Adipocyte (in vitro differentiated cells): ENCODE results near the gene ARHGDIA.

Experiments used
- DNase-seq: peaks from one replicate; pipeline ENCODE4 v3.0.0-alpha.2; 2015; ENCODE audit warnings: low read depth
- H3K27me3 ChIP-seq: replicated peaks from 2 replicates; pipeline ENCODE4 v1.7.0; 2013; ENCODE audit warnings: mild to moderate bottlenecking, low read length, moderate library complexity; ENCODE audit not compliant: control insufficient read depth, insufficient read depth
- H3K36me3 ChIP-seq: 2 replicates; pipeline ENCODE4 v1.7.0; 2013; ENCODE audit warnings: low read length, mild to moderate bottlenecking, moderate library complexity; ENCODE audit not compliant: control insufficient read depth, insufficient read depth, severe bottlenecking
- H3K4me1 ChIP-seq: 2 replicates; pipeline ENCODE4 v1.7.0; 2013; ENCODE audit warnings: mild to moderate bottlenecking, low read length, moderate library complexity; ENCODE audit not compliant: control insufficient read depth, insufficient read depth
- H3K4me3 ChIP-seq: 2 replicates; pipeline ENCODE4 v1.7.0; 2013; ENCODE audit warnings: mild to moderate bottlenecking, low read length, moderate library complexity
- H3K9ac ChIP-seq: 2 replicates; pipeline ENCODE4 v1.7.0; 2013; ENCODE audit warnings: mild to moderate bottlenecking, low read length, moderate library complexity
- H3K9me3 ChIP-seq: 2 replicates; pipeline ENCODE4 v1.7.0; 2013; ENCODE audit warnings: mild to moderate bottlenecking, low read length, moderate library complexity; ENCODE audit not compliant: control insufficient read depth

ARHGDIA gene

GRCh38 chr17:81903896-81904599 lies 32.9 kb upstream of the ARHGDIA start:
- DNase-seq, result no peak
- no peak overlapping the region for H3K4me3 ChIP-seq
- H3K36me3 ChIP-seq, result peaks cover 54% of the 10 kb centered on the region

GRCh38 chr17:81903415-81903831 lies 32.3 kb upstream of the ARHGDIA start:
- H3K9me3 ChIP-seq, result no peaks in the 10 kb centered on the region
- peaks cover 53% of the 10 kb centered on the region for H3K36me3 ChIP-seq
- H3K27me3 ChIP-seq, result no peaks in the 10 kb centered on the region
- H3K9ac ChIP-seq, result no peak overlapping the region
- H3K4me1 ChIP-seq, result peaks cover 3% of the 10 kb centered on the region
- no peak for DNase-seq
- no peak overlapping the region for H3K4me3 ChIP-seq

More at GRCh38 chr17:81903896-81904599, 32.9 kb upstream of the ARHGDIA start:
- no peaks in the 10 kb centered on the region for H3K27me3 ChIP-seq
- no peak overlapping the region for H3K9ac ChIP-seq
- peaks cover under 1% of the 10 kb centered on the region for H3K4me1 ChIP-seq
- H3K9me3 ChIP-seq, result no peaks in the 10 kb centered on the region

- no peaks in the 10 kb centered on the region for H3K9me3 ChIP-seq
- DNase-seq, result no peak
- H3K36me3 ChIP-seq, result peaks cover 55% of the 10 kb centered on the region
- peaks cover 8% of the 10 kb centered on the region for H3K4me1 ChIP-seq
- no peaks in the 10 kb centered on the region for H3K27me3 ChIP-seq
- H3K9ac ChIP-seq, result peak overlapping the region; percentile 49
- no peak overlapping the region for H3K4me3 ChIP-seq
Observed at GRCh38 chr17:81902653-81903414, 31.7 kb upstream of the ARHGDIA start.

GRCh38 chr17:81902023-81902652 lies 31.0 kb upstream of the ARHGDIA start, which contains the start of gene NPB:
Gene NPB, plus strand, starts transcription at chr17:81902238. Its CDS starts 40 bp downstream, at chr17:81902278.
- no peaks in the 10 kb centered on the region for H3K27me3 ChIP-seq
- H3K4me3 ChIP-seq, result no peak within 1 kb of the TSS
- H3K9ac ChIP-seq, result peak within 1 kb of the TSS; percentile 49
- H3K9me3 ChIP-seq, result no peaks in the 10 kb centered on the region
- DNase-seq, result peak; percentile 47
- peaks cover 54% of the 10 kb centered on the region for H3K36me3 ChIP-seq
- H3K4me1 ChIP-seq, result peaks cover 8% of the 10 kb centered on the region

GRCh38 chr17:81901167-81902022 lies 30.3 kb upstream of the ARHGDIA start:
- Histone ChIP-seq H3K9ac (no peak overlapping the region), H3K9me3 (no peaks in the 10 kb centered on the region), H3K27me3 (no peaks in the 10 kb centered on the region), H3K4me3 (no peak overlapping the region), H3K4me1 (peaks cover 8% of the 10 kb centered on the region), H3K36me3 (peaks cover 47% of the 10 kb centered on the region)
- DNase-seq, result no peak

- Histone ChIP-seq H3K9ac (no peak overlapping the region), H3K4me3 (no peak overlapping the region), H3K4me1 (peaks cover 8% of the 10 kb centered on the region), H3K9me3 (no peaks in the 10 kb centered on the region), H3K27me3 (no peaks in the 10 kb centered on the region), H3K36me3 (peaks cover 40% of the 10 kb centered on the region)
- no peak for DNase-seq
Observed at GRCh38 chr17:81900181-81900820, 29.2 kb upstream of the ARHGDIA start.

GRCh38 chr17:81899514-81900166 lies 28.5 kb upstream of the ARHGDIA start:
- no peak for DNase-seq
- peaks cover 8% of the 10 kb centered on the region for H3K4me1 ChIP-seq
- H3K9me3 ChIP-seq, result no peaks in the 10 kb centered on the region
- no peak overlapping the region for H3K9ac ChIP-seq
- no peak overlapping the region for H3K4me3 ChIP-seq
- H3K27me3 ChIP-seq, result no peaks in the 10 kb centered on the region
- H3K36me3 ChIP-seq, result peaks cover 40% of the 10 kb centered on the region

GRCh38 chr17:81898885-81899284 lies 27.7 kb upstream of the ARHGDIA start:
- Histone ChIP-seq H3K4me3 (no peak overlapping the region), H3K4me1 (peaks cover 8% of the 10 kb centered on the region), H3K36me3 (peaks cover 32% of the 10 kb centered on the region), H3K9me3 (no peaks in the 10 kb centered on the region), H3K27me3 (no peaks in the 10 kb centered on the region), H3K9ac (no peak overlapping the region)
- no peak for DNase-seq

- H3K9me3 ChIP-seq, result no peaks in the 10 kb centered on the region
- no peaks in the 10 kb centered on the region for H3K27me3 ChIP-seq
- no peak overlapping the region for H3K9ac ChIP-seq
- peaks cover 8% of the 10 kb centered on the region for H3K4me1 ChIP-seq
- peak; percentile 79 for DNase-seq
- H3K36me3 ChIP-seq, result peaks cover 26% of the 10 kb centered on the region
- H3K4me3 ChIP-seq, result no peak overlapping the region
Observed at GRCh38 chr17:81898029-81898866, 27.1 kb upstream of the ARHGDIA start.
